ENCODE results near the gene NHLRC3.

- TF ChIP-seq CTCF (IDR thresholded peaks at IDR 0.05) (no peak), EP300 (IDR thresholded peaks at IDR 0.05) (no peak)
These were observed 57.2 kb downstream of the NHLRC3 start for GRCh38 chr13:39095500-39095899.
